Lung (tissue), 12 donors: ENCODE results near the gene OR10W1. TPM values are rescaled to one million over a fixed set of nuclear protein-coding genes. Genes with fewer than 3 reads are reported as not detected.

Experiments
- ATAC-seq: fragments of 200-7000 bp; cut with Tn5 transposase; one replicate; pipeline ENCODE4 v1.9.1; 2020; ENCODE audit warnings: moderate number of reproducible peaks; ENCODE audit not compliant: insufficient read depth, low FRiP score
- DNase-seq, 3 donors: peaks; one replicate each; pipeline ENCODE4 v3.0.0-alpha.2; 2013 to 2017
- H3K27ac ChIP-seq, 2 donors: one replicate each; pipeline ENCODE4 v1.5.1; 2013; ENCODE audit warnings: mild to moderate bottlenecking in 2 of 2, moderate library complexity in 2 of 2, control low read depth in 1 of 2, inconsistent platforms in 1 of 2, low read depth in 1 of 2, low read length in 1 of 2
- H3K27me3 ChIP-seq, 3 donors: one replicate each; pipeline ENCODE4 v1.5.1; 2013; ENCODE audit warnings: low read length in 2 of 3; ENCODE audit not compliant: control insufficient read depth in 3 of 3, insufficient read depth in 3 of 3
- H3K36me3 ChIP-seq, 4 donors: one replicate each; pipeline ENCODE4 v1.5.1; 2013; ENCODE audit warnings: low read length in 4 of 4, mild to moderate bottlenecking in 1 of 4, moderate library complexity in 1 of 4; ENCODE audit not compliant: control insufficient read depth in 4 of 4, insufficient read depth in 4 of 4
- H3K4me1 ChIP-seq, 5 donors: one replicate each; pipeline ENCODE4 v1.5.1; 2013; ENCODE audit warnings: low read length in 5 of 5, mild to moderate bottlenecking in 2 of 5, moderate library complexity in 1 of 5; ENCODE audit not compliant: control insufficient read depth in 5 of 5, insufficient read depth in 5 of 5
- H3K4me3 ChIP-seq: one replicate; pipeline ENCODE4 v1.5.1; 2013; ENCODE audit warnings: mild to moderate bottlenecking, control low read depth, moderate library complexity
- H3K9ac ChIP-seq, 2 donors: one replicate each; pipeline ENCODE4 v1.5.1; 2013; ENCODE audit warnings: low read length in 2 of 2, control low read depth in 1 of 2; ENCODE audit not compliant: insufficient read depth in 1 of 2
- H3K9me3 ChIP-seq, 4 donors: one replicate each; pipeline ENCODE4 v1.5.1; 2013; ENCODE audit warnings: low read length in 3 of 4, mild to moderate bottlenecking in 1 of 4, moderate library complexity in 1 of 4; ENCODE audit not compliant: control insufficient read depth in 4 of 4, insufficient read depth in 3 of 4
- WGBS, 2 donors: extraction: QIAGEN DNeasy Blood & Tissue Kit; methylation state at CpG; one replicate each; pipeline ENCODE4 v1.1.7; 2013; 5-methylcytosine and 5-hydroxymethylcytosine counted together
- polyA plus RNA-seq, 2 donors: library from polyadenylated mRNA; stranded (reverse); fragments of 200-250 nt; gene quantifications; one replicate each; pipeline ENCODE4 v1.2.1, GENCODE V29; 2013
- total RNA-seq, 2 donors: library from RNA; depleted of rRNA in 1 of 2; stranded (reverse); fragments of >200 nt in 1 of 2; gene quantifications; one replicate each; pipeline ENCODE4 v1.2.1, GENCODE V29; 2014 to 2021
- TF ChIP-seq, protein P1 (sequence below): IDR thresholded peaks from 2 replicates; pipeline ENCODE4 v1.5.1; 2012; ENCODE audit warnings: mild to moderate bottlenecking; ENCODE audit errors: control extremely low read depth, extremely low read depth
- donor health status: control.
- donor health status: control.
- donor health status: Bipolar disorder and iron deficiency.
- donor health status: healthy.
- donor health status: DM: yes; HTN: yes; CAD: no.

Gene OR10W1
- total and polyA plus RNA-seq, 4 donors = 0.34 TPM; not detected in 3

DNA sequence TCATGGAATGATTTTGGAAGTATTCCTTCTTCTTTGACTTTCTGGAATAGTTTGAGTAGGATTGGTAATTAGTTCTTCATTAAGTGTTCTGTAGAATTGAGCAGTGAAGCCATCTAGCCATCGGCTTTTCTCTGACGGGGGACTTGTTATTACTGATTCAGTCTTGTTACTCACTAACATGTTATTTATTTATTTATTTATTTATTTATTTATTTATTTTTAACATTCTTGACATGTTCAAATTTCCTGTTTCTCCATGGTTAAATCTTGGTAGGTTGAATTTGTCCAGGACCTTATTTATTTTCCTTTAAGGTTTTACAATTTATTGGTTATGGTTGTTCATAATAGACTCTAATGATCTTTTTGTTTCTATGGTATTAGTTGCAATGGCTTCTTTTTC, 24.1 kb downstream of the OR10W1 start:
- WGBS, 2 donors = 97 to 99% methylated on average over 2 of the region's 2 CpGs
- Histone ChIP-seq H3K4me1 (peaks cover 0 to 2% (median 0%) of the 10 kb centered on the region in 5 donors), H3K4me3 (no peak overlapping the region), H3K9ac (no peak overlapping the region), H3K27ac (no peak overlapping the region), H3K36me3 (no peaks in the 10 kb centered on the region), H3K27me3 (no peaks in the 10 kb centered on the region), H3K9me3 (peaks cover 0 to 3% (median 0%) of the 10 kb centered on the region in 4 donors)
- ATAC-seq (no peak), DNase-seq (no peak)
- TF ChIP-seq, protein P1, sequence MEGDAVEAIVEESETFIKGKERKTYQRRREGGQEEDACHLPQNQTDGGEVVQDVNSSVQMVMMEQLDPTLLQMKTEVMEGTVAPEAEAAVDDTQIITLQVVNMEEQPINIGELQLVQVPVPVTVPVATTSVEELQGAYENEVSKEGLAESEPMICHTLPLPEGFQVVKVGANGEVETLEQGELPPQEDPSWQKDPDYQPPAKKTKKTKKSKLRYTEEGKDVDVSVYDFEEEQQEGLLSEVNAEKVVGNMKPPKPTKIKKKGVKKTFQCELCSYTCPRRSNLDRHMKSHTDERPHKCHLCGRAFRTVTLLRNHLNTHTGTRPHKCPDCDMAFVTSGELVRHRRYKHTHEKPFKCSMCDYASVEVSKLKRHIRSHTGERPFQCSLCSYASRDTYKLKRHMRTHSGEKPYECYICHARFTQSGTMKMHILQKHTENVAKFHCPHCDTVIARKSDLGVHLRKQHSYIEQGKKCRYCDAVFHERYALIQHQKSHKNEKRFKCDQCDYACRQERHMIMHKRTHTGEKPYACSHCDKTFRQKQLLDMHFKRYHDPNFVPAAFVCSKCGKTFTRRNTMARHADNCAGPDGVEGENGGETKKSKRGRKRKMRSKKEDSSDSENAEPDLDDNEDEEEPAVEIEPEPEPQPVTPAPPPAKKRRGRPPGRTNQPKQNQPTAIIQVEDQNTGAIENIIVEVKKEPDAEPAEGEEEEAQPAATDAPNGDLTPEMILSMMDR = no peak

DNA sequence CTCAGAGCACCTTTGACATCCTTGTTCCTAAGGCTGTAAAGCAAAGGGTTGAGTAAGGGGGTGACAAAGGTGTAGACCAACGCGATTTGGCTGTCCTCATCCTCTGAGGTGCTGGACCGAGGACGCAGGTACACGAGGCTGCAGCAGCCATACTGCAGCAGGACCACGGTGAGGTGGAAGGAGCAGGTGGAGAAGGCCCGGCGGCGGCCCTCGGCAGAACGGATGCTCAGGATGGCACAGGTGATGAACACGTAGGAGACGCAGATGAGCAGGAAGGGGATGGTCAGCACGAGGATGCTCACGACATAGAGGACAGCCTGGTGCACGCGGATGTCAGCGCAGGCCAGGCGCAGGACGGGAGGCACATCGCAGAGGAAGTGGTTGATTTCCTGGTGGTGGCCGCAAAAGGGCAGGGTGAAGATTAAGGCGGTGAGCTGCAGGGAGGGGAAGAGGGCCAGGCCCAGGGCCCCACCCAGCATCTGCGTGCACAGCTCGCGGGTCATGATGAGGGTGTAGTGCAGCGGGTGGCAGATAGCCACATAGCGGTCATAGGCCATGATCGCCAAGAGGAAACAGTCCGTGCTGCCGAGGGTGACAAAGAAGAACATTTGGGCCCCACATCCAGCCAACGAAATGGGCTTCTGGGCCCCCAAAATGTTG, 40.0 kb downstream of the OR10W1 start:
- no peak overlapping the region for H3K27ac ChIP-seq
- H3K4me1 ChIP-seq = no peaks in the 10 kb centered on the region
- H3K9me3 ChIP-seq = peaks cover 0 to 8% (median 0%) of the 10 kb centered on the region in 4 donors
- no peak for DNase-seq
- no peaks in the 10 kb centered on the region for H3K27me3 ChIP-seq
- H3K36me3 ChIP-seq = no peaks in the 10 kb centered on the region
- TF ChIP-seq, protein P1 = no peak
- 93 to 94% methylated on average over 32 of the region's 32 CpGs for WGBS, 2 donors
- no peak overlapping the region for H3K9ac ChIP-seq
- no peak for ATAC-seq
- no peak overlapping the region for H3K4me3 ChIP-seq

DNA sequence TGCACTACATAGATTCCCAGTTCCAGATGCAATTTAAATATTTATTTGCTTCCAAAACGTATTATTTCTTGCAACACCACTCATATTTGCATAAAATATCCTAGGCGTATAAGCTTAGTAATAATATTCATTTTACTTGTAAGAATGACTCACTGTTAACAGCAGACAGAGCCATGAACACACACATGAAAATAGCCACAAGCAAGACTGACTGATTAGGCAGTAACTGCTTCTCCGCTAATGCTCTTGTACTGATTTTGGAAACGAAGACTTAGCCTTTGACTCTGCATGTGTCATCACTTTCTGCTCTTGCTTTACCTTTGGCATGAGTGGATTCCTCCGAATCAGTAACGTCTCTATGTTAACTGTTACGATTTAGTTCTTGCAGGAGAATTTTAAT, 45.3 kb downstream of the OR10W1 start:
- no peak overlapping the region for H3K27ac ChIP-seq
- no peaks in the 10 kb centered on the region for H3K4me1 ChIP-seq
- no peaks in the 10 kb centered on the region for H3K27me3 ChIP-seq
- H3K4me3 ChIP-seq = no peak overlapping the region
- H3K36me3 ChIP-seq = no peaks in the 10 kb centered on the region
- H3K9ac ChIP-seq = no peak overlapping the region
- WGBS, 2 donors = 81% methylated on average over 7 of the region's 7 CpGs
- peaks cover 0 to 4% (median 0%) of the 10 kb centered on the region in 4 donors for H3K9me3 ChIP-seq
- DNase-seq (no peak), ATAC-seq (no peak)
- TF ChIP-seq, protein P1 = no peak

Other genes starting within 250 kb of the OR10W1 start
- under 1 TPM in 1 of 2 donors, not detected in 1; 0.14 TPM for gene OR9Q1, start 244.4 kb downstream of the OR10W1 start, total RNA-seq
- gene OR9Q1, start 244.4 kb downstream of the OR10W1 start, polyA plus RNA-seq = not detected
- gene OR6Q1, start 237.3 kb downstream of the OR10W1 start, total RNA-seq = not detected
- not detected for gene OR6Q1, start 237.3 kb downstream of the OR10W1 start, polyA plus RNA-seq
- gene OR9I1, start 142.7 kb downstream of the OR10W1 start, total RNA-seq = not detected
- not detected for gene OR9I1, start 142.7 kb downstream of the OR10W1 start, polyA plus RNA-seq
- gene OR9Q2, start 79.2 kb downstream of the OR10W1 start, total RNA-seq = not detected
- not detected for gene OR9Q2, start 79.2 kb downstream of the OR10W1 start, polyA plus RNA-seq
- gene OR1S2, start 64.1 kb downstream of the OR10W1 start, total RNA-seq = not detected
- not detected for gene OR1S2, start 64.1 kb downstream of the OR10W1 start, polyA plus RNA-seq
- gene OR1S1, start 55.5 kb downstream of the OR10W1 start, total RNA-seq = not detected
- not detected for gene OR1S1, start 55.5 kb downstream of the OR10W1 start, polyA plus RNA-seq
- not detected for gene OR10Q1, start 39.3 kb downstream of the OR10W1 start, total RNA-seq
- under 1 TPM in 1 of 2 donors, not detected in 1; 0.05 TPM for gene OR10Q1, start 39.3 kb downstream of the OR10W1 start, polyA plus RNA-seq
- not detected for gene OR5B17, start 90.8 kb upstream of the OR10W1 start, total RNA-seq
- not detected for gene OR5B17, start 90.8 kb upstream of the OR10W1 start, polyA plus RNA-seq
- not detected for gene OR5B3, start 138.6 kb upstream of the OR10W1 start, total RNA-seq
- not detected for gene OR5B3, start 138.6 kb upstream of the OR10W1 start, polyA plus RNA-seq
- not detected for gene OR5B2, start 159.9 kb upstream of the OR10W1 start, total RNA-seq
- gene OR5B2, start 159.9 kb upstream of the OR10W1 start, polyA plus RNA-seq = not detected
- gene OR5B12, start 174.0 kb upstream of the OR10W1 start, total RNA-seq = not detected
- gene OR5B12, start 174.0 kb upstream of the OR10W1 start, polyA plus RNA-seq = not detected
- under 1 TPM in 1 of 2 donors, not detected in 1; 0.31 TPM for gene OR5B21, start 239.8 kb upstream of the OR10W1 start, total RNA-seq
- gene OR5B21, start 239.8 kb upstream of the OR10W1 start, polyA plus RNA-seq = not detected